H1 (cell line): Measurements from ENCODE around the gene DECR2. TPM values are rescaled to one million over a fixed set of nuclear protein-coding genes. Genes with fewer than 3 reads are reported as not detected.
A peak's percentile ranks its signal among the peaks of the same experiment; 100 is the strongest.

Source experiments
- CTCF ChIA-PET: fragments of 300-600 bp; sonication (Branson Sonifier 250); formaldehyde crosslinking; loops from one replicate; lab custom pipeline; 2021; ENCODE audit not compliant: partially characterized antibody; lab: Charles Lee
- POLR2A ChIA-PET: fragments of 300-600 bp; sonication (Branson Sonifier 250); formaldehyde crosslinking; loops from one replicate; lab custom pipeline; 2021; ENCODE audit warnings: inconsistent platforms; ENCODE audit not compliant: partially characterized antibody; lab: Charles Lee
- DNase-seq, 2 experiments: peaks; one replicate each; pipeline versions ENCODE4 v3.0.0 to v3.0.0-alpha.2; 2010 to 2022; ENCODE audit warnings: low spot score in 2 of 2, low read depth in 1 of 2, mixed read lengths in 1 of 2
- FAIRE-seq: peaks from 2 replicates; lab custom pipeline; 2011; peaks lifted over from hg19 to GRCh38; lab: Jason Lieb, UNC
- H2AFZ ChIP-seq: 2 replicates; pipeline ENCODE4 v1.8.1; 2012; ENCODE audit warnings: low read length, inconsistent platforms
- H2AK5ac ChIP-seq: 2 replicates; pipeline ENCODE4 v1.6.1; 2013; ENCODE audit warnings: low read depth, low read length
- H2BK120ac ChIP-seq: replicated peaks from 2 replicates; pipeline ENCODE3; 2013; ENCODE audit warnings: low read depth, low read length, inconsistent platforms
- H2BK12ac ChIP-seq: 2 replicates; pipeline ENCODE4 v1.6.1; 2013; ENCODE audit warnings: low read depth, low read length
- H2BK15ac ChIP-seq: 2 replicates; pipeline ENCODE4 v1.6.1; 2013; ENCODE audit warnings: low read length
- H2BK20ac ChIP-seq: 2 replicates; pipeline ENCODE4 v1.6.1; 2013; ENCODE audit warnings: low read length
- H2BK5ac ChIP-seq: 2 replicates; pipeline ENCODE4 v1.6.1; 2013; ENCODE audit warnings: low read depth, low read length
- H3K14ac ChIP-seq: 2 replicates; pipeline ENCODE4 v1.6.1; 2013; ENCODE audit warnings: inconsistent platforms; ENCODE audit not compliant: insufficient read length
- H3K18ac ChIP-seq: 2 replicates; pipeline ENCODE4 v1.6.1; 2013; ENCODE audit warnings: low read length; ENCODE audit errors: extremely low read depth
- H3K23ac ChIP-seq: 2 replicates; pipeline ENCODE4 v1.6.1; 2013; ENCODE audit warnings: inconsistent platforms; ENCODE audit not compliant: insufficient read length
- H3K23me2 ChIP-seq: 2 replicates; pipeline ENCODE4 v1.6.1; 2013; ENCODE audit warnings: low read depth, low read length
- H3K27ac ChIP-seq: 2 replicates; pipeline ENCODE4 v1.6.1; 2011; ENCODE audit warnings: low read depth, low read length, inconsistent platforms
- H3K27me3 ChIP-seq, 4 experiments: replicated peaks in 1 of 4; 1 replicate in 1 of 4; 2 replicates in 3 of 4; pipeline versions ENCODE4 v1.6.1 to v1.8.1; 2011 to 2013; ENCODE audit warnings: low read length in 3 of 4, mild to moderate bottlenecking in 3 of 4, inconsistent platforms in 2 of 4, mixed read lengths in 2 of 4, moderate library complexity in 1 of 4; ENCODE audit not compliant: control insufficient read depth in 3 of 4, insufficient read depth in 3 of 4; ENCODE audit errors: extremely low read depth in 1 of 4
- H3K36me3 ChIP-seq, 4 experiments: 2 replicates each; pipeline versions ENCODE4 v1.6.1 to v1.8.1; 2011 to 2013; ENCODE audit warnings: mild to moderate bottlenecking in 4 of 4, low read length in 3 of 4, moderate library complexity in 2 of 4, control low read depth in 1 of 4, inconsistent platforms in 1 of 4; ENCODE audit not compliant: insufficient read depth in 4 of 4, control insufficient read depth in 2 of 4
- H3K4ac ChIP-seq: replicated peaks from 2 replicates; pipeline ENCODE3; 2013; ENCODE audit warnings: low read length, low read depth, mixed read lengths, inconsistent platforms; ENCODE audit not compliant: insufficient read length
- H3K4me1 ChIP-seq, 4 experiments: replicated peaks in 1 of 4; 1 replicate in 1 of 4; 2 replicates in 3 of 4; pipeline versions ENCODE4 v1.6.1 to v1.8.1; 2011 to 2013; ENCODE audit warnings: low read length in 3 of 4, inconsistent platforms in 2 of 4, mixed read lengths in 1 of 4; ENCODE audit not compliant: insufficient read depth in 4 of 4, control insufficient read depth in 3 of 4
- H3K4me2 ChIP-seq, 2 experiments: 2 replicates each; pipeline versions ENCODE4 v1.6.1 to v1.8.1; 2011 to 2013; ENCODE audit warnings: low read depth in 2 of 2, low read length in 2 of 2, control low read depth in 1 of 2, inconsistent platforms in 1 of 2, mild to moderate bottlenecking in 1 of 2; ENCODE audit not compliant: insufficient read depth in 1 of 2
- H3K4me3 ChIP-seq, 4 experiments: fragments of 200-600, 300-600 bp in 1 of 4; sonication (generic), shearing (Covaris generic), sonication (Bioruptor Twin) in 1 of 4; 2 replicates each; pipeline versions ENCODE4 v1.5.1 to v1.8.1; 2011 to 2016; ENCODE audit warnings: low read length in 4 of 4, low read depth in 3 of 4, control low read depth in 2 of 4, inconsistent platforms in 2 of 4, mild to moderate bottlenecking in 2 of 4, mixed read lengths in 1 of 4, moderate library complexity in 1 of 4; ENCODE audit not compliant: insufficient read depth in 2 of 4; ENCODE audit errors: extremely low read depth in 1 of 4
- H3K56ac ChIP-seq: replicated peaks from 2 replicates; pipeline ENCODE3; 2013; ENCODE audit warnings: low read depth, mild to moderate bottlenecking, mixed read lengths, low read length, inconsistent platforms; ENCODE audit not compliant: insufficient read length
- H3K79me1 ChIP-seq: 2 replicates; pipeline ENCODE4 v1.6.1; 2013; ENCODE audit warnings: low read depth, low read length, control low read depth
- H3K79me2 ChIP-seq, 2 experiments: 2 replicates each; pipeline versions ENCODE4 v1.6.1 to v1.8.1; 2012 to 2013; ENCODE audit warnings: low read length in 2 of 2, mild to moderate bottlenecking in 2 of 2, inconsistent platforms in 1 of 2; ENCODE audit not compliant: insufficient read depth in 2 of 2, control insufficient read depth in 1 of 2
- H3K9ac ChIP-seq, 4 experiments: replicated peaks in 1 of 4; 1 replicate in 1 of 4; 2 replicates in 3 of 4; pipeline versions ENCODE4 v1.6.1 to v1.8.1; 2011 to 2013; ENCODE audit warnings: low read depth in 3 of 4, low read length in 3 of 4, control low read depth in 2 of 4, mild to moderate bottlenecking in 2 of 4, moderate library complexity in 2 of 4, inconsistent platforms in 1 of 4; ENCODE audit errors: extremely low read depth in 1 of 4
- H3K9me3 ChIP-seq, 2 experiments: 2 replicates each; pipeline versions ENCODE4 v1.6.1 to v1.8.1; 2012 to 2013; ENCODE audit warnings: mild to moderate bottlenecking in 2 of 2, moderate library complexity in 2 of 2, control low read depth in 1 of 2, inconsistent platforms in 1 of 2, low read depth in 1 of 2, low read length in 1 of 2, mixed read lengths in 1 of 2; ENCODE audit not compliant: insufficient read depth in 2 of 2
- H4K20me1 ChIP-seq, 2 experiments: replicated peaks in 1 of 2; 2 replicates each; pipeline versions ENCODE3 to v1.8.1; 2011 to 2013; ENCODE audit warnings: inconsistent platforms in 2 of 2, low read length in 2 of 2, mild to moderate bottlenecking in 1 of 2; ENCODE audit not compliant: insufficient read depth in 2 of 2, control insufficient read depth in 1 of 2
- H4K5ac ChIP-seq: 2 replicates; pipeline ENCODE4 v1.6.1; 2013; ENCODE audit warnings: low read length, low read depth, mixed read lengths, inconsistent platforms; ENCODE audit not compliant: insufficient read length
- H4K8ac ChIP-seq: 2 replicates; pipeline ENCODE4 v1.8.0; 2013; ENCODE audit warnings: mild to moderate bottlenecking, moderate library complexity, low read length, inconsistent platforms; ENCODE audit not compliant: insufficient read depth; ENCODE audit errors: extremely low read depth
- H4K91ac ChIP-seq: replicated peaks from 2 replicates; pipeline ENCODE3; 2013; ENCODE audit warnings: low read length, mixed read lengths, inconsistent platforms; ENCODE audit not compliant: insufficient read length
- E2F6 ChIP-seq: IDR thresholded peaks from 2 replicates; pipeline ENCODE4 v1.6.1; 2012; ENCODE audit warnings: inconsistent platforms
- HDAC6 ChIP-seq: IDR thresholded peaks from one replicate; pipeline ENCODE4 v1.7.1; 2012; ENCODE audit warnings: low read depth, mild to moderate bottlenecking, inconsistent platforms, low read length, moderate library complexity
- JUND ChIP-seq: IDR thresholded peaks from 2 replicates; pipeline ENCODE4 v1.6.1; 2011; ENCODE audit warnings: mild to moderate bottlenecking, improper control_type of control experiment, low read length
- MAFK ChIP-seq: IDR thresholded peaks from 2 replicates; pipeline ENCODE4 v1.6.1; 2012; ENCODE audit warnings: low read depth, mild to moderate bottlenecking, improper control_type of control experiment, low read length
- MAX ChIP-seq: IDR thresholded peaks from 2 replicates; pipeline ENCODE4 v1.6.1; 2012; ENCODE audit warnings: inconsistent platforms
- PHF8 ChIP-seq: fragments of 200-600 bp; sonication (generic); conservative IDR thresholded peaks from 2 replicates; pipeline ENCODE4 v1.7.1; 2012; ENCODE audit warnings: low read depth, mild to moderate bottlenecking, inconsistent platforms, low read length, moderate library complexity
- WGBS, 2 experiments: shearing (Covaris generic) in 1 of 2; methylation state at CpG; one replicate each; pipeline versions ENCODE4 v1.1.6 to v1.1.7; 2013 to 2015; ENCODE audit warnings: low lambda C conversion rate in 2 of 2, mixed read lengths in 2 of 2, inconsistent platforms in 1 of 2, low coverage in 1 of 2, missing lambda C conversion rate in 1 of 2; ENCODE audit not compliant: insufficient replicate concordance in 2 of 2, insufficient coverage in 1 of 2, insufficient read length in 1 of 2; ENCODE audit errors: extremely low coverage in 1 of 2, missing lambda C conversion rate in 1 of 2; 5-methylcytosine and 5-hydroxymethylcytosine counted together
- polyA plus RNA-seq, 7 experiments: library from polyadenylated mRNA; depleted of rRNA in 3 of 7; stranded (reverse) in 5 of 7; unstranded in 2 of 7; fragments of >200 nt in 5 of 7; fragments of 200-250 nt in 2 of 7; gene quantifications; 1 replicate in 5 of 7; 2 replicates in 1 of 7; 4 replicates in 1 of 7; pipeline versions ENCODE4 v1.2.1 to v1.2.3, GENCODE V29; 2011 to 2013; ENCODE audit warnings: missing spikeins in 2 of 7, mixed read lengths in 2 of 7
- total RNA-seq: library from RNA; stranded (reverse); fragmentation: NEBNext Ultra II Directional; extraction: Animal tissue kit (Norgen Biotek cat#: 25700); gene quantifications from 2 replicates; pipeline ENCODE4 v1.2.1, GENCODE V29; 2021

The DECR2 gene
- total and polyA plus RNA-seq, 2 of the 8 experiments (the other 6 are each of a cell fraction or from before 2014, with no cell fraction given) = 28.2 to 39.9 TPM

- peaks cover 0 to 3% (median 1%) of the 10 kb centered on the region in 4 experiments; a peak in 2 of 8 replicates for H3K36me3 ChIP-seq
- no peak for DNase-seq
These were observed 12.9 kb downstream of the DECR2 start for GRCh38 chr16:414395-415169.

More at GRCh38 chr16:414395-415169, 12.9 kb downstream of the DECR2 start:
- Histone ChIP-seq H3K4me3 (no peak overlapping the region), H3K4ac (no peak overlapping the region), H3K9me3 (no peaks in the 10 kb centered on the region), H3K4me2 (no peak overlapping the region), H3K79me2 (no peaks in the 10 kb centered on the region), H2BK12ac (no peak overlapping the region), H3K4me1 (no peaks in the 10 kb centered on the region), H2BK120ac (no peak overlapping the region), H3K23me2 (no peaks in the 10 kb centered on the region), H2BK20ac (no peak overlapping the region), H3K79me1 (no peaks in the 10 kb centered on the region), H3K18ac (no peak overlapping the region), H2AK5ac (no peak overlapping the region), H3K27me3 (no peaks in the 10 kb centered on the region), H4K91ac (no peak overlapping the region), H4K5ac (no peak overlapping the region), H3K27ac (no peak overlapping the region), H2BK15ac (no peak overlapping the region), H2AFZ (no peak overlapping the region), H4K8ac (no peak overlapping the region; the same call in 1 of the 2 replicates), H4K20me1 (peaks cover 0 to 1% of the 10 kb centered on the region in 2 experiments), H3K9ac (no peak overlapping the region), H3K14ac (no peak overlapping the region), H3K23ac (no peak overlapping the region), H3K56ac (no peak overlapping the region), H2BK5ac (no peak overlapping the region)
- no peak for TF ChIP-seq JUND
- no peak for TF ChIP-seq MAX
- no peak for TF ChIP-seq PHF8
- TF ChIP-seq HDAC6 = no peak
- peak; percentile 32; the same call in 1 of the 2 replicates for TF ChIP-seq MAFK
- TF ChIP-seq E2F6 = no peak
- WGBS, 2 experiments = 92% methylated on average over 21 of the region's 21 CpGs; no CpG with 5 or more reads in 1 of the 2 experiments
- FAIRE-seq = no peak
- ChIA-PET CTCF (interaction anchor here (2.7 kb wide), 1 partner anchor 11 kb away, joined by 9 read pairs; the partner anchor contains the start of gene RAB11FIP3), POLR2A (interaction anchor here (1.2 to 3.9 kb wide), 4 partner anchors 8 to 32 kb away, joined by 3 to 13 read pairs (median 4); no protein-coding TSS in a partner anchor)
